Measurements from ENCODE around the gene PML.

The PML gene

DNA sequence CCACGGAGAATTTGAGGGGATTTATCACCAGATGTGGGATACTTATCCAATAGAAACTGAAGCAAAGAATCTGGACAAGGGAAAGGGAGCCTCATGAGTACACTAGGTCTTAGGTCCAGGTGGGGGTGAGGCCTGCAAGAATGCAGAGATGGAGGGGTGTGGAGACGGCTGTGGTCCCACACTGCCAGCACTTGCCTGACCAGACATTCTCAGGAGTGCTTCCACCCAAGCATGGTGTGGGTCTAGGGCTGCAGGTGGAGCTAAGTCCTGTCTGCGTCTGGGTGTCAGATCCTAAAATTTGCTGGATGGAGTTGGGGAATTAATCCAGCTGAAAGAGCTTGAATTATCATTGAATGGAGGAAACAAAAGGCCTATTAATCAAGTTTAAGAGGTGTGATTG is 14.4 kb downstream of the PML start:
- no peak for DNase-seq

DNA sequence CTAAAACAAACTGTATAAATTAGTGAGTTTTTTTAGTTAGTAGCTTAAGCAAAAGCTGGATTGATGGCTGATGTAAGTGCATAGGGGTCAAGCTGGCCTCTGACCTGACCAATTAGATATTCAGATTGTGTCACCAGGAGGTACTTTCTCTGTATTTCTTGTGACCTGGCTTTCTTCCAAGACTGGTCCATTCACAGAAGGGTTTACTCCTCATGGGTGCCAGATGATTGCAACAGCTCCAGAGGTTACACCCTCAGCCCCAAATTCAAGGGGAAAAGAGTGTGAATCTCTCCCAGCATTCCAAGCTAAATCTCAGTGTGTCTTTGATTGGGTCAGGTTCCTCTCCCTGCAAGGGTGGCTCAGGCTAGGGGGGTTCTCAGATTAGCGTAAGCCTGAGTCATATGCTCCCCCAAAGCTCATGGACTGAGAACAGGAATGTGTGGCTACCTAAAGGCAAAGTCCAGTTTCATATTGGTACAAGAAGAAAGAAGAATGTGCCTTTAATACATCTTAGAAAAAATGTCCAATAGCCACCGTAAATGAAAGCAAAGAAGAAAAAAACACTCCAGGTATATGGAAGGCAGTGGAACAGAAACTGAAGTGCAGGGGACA is 16.5 kb downstream of the PML start:
- no peak for DNase-seq

DNA sequence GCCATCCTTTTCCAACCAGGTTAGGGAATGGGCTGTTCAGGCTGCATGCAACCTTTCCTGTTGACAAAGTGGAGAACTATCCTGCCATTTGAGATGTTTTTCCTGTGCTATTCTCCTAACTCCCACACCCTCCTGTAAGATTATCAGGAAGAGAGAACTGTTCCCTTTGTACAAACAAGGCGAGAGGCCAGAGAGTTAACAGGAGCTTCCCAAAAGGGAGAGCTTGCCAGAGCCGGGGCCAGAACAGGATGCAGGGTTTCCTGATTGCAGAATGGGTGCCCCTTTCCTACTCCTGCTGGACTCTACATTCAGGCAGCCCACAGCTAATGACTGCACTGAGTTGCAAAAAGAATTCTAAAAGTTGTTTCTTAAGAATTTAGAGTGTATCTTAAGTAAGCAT is 17.1 kb downstream of the PML start:
- DNase-seq, result no peak

DNA sequence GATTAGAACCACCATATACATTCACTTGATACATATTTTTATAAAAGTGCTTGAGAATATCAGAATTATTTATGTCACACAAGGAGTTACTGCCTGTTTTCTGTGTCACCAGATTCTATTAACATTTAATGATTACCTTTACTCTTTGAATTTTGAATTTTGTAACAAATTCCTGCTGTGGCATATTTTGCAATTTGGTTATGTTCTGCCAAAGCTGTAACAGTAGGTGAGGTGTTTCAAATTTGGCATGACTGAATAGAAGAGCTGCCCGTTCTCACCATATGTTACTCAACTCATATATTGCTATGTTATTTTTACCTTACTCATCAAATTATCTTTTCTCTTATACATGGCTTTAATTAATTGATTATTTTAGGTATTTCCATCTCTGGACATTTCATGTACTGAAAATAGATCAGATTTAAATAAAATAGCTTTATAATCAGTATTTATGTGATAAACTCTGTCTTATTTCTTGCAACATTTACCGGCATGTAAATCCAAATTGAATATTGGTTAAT is 18.9 kb downstream of the PML start:
- no peak for DNase-seq

DNA sequence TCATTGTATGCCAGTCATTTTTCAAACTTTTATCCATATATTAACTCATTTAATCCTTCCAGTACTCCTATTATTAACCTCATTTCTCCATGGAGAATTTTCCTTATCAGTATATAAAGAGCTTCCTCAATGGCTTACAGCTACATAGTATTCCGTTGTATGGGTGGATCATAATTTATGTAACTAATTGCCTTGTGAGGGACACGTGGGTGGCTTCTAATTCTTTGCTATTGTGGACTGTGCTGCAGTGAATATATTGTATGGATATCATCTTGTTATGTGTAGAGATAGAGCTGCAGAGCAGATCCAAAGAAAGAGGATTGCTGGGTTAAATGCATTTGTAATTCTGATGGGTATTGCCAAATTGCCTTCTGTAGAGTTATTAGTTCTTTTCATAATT is 25.2 kb downstream of the PML start:
- no peak for DNase-seq

DNA sequence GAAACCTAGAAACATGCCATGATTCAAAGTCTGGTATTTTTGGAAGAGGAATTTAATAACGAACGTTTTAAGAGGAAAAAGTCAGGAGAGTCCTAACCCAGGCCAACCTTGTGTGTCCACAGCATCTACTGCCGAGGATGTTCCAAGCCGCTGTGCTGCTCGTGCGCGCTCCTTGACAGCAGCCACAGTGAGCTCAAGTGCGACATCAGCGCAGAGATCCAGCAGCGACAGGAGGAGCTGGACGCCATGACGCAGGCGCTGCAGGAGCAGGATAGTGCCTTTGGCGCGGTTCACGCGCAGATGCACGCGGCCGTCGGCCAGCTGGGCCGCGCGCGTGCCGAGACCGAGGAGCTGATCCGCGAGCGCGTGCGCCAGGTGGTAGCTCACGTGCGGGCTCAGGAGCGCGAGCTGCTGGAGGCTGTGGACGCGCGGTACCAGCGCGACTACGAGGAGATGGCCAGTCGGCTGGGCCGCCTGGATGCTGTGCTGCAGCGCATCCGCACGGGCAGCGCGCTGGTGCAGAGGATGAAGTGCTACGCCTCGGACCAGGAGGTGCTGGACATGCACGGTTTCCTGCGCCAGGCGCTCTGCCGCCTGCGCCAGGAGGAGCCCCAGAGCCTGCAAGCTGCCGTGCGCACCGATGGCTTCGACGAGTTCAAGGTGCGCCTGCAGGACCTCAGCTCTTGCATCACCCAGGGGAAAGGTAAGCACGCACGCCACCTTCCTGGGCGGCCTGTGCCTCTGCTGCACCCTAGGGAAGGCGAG is 28.4 kb downstream of the PML start:
- no peak for DNase-seq

DNA sequence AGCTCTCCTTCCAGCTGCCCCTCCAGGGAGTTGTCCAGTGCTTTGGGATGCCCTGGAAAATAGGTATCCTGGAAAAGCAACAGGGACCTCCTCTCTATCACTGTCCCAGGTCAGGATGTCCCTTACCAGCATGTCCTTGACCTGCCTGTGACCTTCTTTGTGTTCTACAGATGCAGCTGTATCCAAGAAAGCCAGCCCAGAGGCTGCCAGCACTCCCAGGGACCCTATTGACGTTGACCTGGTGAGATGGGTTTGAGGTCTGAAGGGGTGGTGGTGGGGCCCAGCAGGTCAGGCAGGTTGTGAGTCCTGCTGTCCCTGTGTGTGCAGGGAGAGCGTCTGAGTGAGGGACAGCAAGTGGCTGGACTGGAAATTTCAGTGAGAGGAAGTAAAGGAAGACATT is 30.2 kb downstream of the PML start:
- no peak for DNase-seq

DNA sequence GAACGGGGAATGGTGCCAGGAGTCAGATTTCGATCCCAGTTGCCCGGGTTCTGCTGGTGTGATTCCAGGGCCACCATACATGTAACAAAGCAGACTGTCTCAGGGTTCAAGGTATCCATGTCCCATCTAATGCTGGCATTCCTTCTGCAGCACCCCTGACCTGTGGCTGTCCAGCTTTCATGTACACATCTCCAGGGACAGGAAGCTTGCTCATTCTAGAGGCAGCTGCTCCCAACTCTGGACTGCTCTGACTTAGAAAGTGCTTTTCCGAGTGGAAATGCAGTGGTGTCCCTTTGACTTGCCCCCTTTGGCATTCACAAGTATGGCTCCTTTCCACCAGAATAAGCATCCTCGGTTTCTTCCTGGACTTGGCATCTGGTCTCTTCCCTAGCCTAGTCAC is 30.9 kb downstream of the PML start:
- no peak for DNase-seq

DNA sequence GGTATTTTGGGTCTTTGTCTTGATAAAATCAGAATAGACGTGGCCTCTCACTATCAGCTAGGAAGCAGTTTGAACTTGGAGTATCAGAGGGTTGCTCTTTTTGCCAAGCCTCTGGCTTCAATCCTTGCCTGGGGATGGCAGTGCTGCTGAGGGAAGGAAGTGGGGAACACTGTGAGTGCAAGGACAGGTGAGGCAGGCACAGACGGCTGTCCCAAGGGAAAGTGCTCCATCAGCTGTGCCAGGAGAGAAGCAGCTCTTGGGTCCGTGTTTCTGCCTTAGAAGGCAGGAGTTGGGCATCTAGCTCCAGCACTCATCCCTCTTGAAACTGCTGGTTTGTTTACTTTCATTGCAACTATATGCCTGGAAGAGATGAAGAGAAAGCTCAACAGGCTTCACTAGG is 33.2 kb downstream of the PML start:
- no peak for DNase-seq

DNA sequence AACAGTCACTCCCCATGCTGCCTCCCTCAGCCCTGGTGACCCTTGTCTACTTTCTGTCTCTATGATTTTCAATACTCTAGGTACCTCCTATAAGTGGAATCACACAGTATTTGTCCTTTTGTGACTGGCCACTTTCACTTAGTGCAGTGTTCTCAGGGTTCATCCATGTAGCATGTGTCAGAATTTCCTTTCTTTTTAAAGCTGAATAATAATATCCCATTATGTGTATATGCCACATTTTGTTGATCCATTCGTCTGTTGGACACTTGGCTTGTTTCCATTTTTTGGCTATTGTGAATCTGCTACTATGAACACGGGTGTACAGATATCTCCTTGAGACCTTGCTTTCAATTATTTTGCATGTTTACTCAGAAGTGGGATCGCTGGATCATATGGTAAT is 34.1 kb downstream of the PML start:
- DNase-seq, result no peak

DNA sequence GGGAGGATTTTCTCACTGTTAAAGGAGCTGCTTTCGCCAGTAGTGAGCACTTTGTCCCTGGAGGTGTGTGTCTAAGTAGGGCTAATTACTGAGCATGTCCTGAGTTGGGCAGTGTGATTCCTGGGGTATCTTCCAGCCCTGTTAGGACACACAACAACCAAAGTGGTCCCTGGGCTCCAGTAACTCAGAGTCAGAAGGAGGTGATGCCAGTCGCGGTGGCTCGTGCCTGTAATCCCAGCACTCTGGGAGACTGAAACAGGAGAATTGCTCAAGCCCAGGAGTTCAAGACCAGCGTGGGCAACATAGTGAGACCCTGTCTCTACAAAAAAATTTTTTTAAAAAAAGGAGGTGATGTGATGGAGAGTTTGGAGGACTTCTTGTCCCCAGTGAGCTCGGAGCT is 37.5 kb downstream of the PML start:
- no peak for DNase-seq

DNA sequence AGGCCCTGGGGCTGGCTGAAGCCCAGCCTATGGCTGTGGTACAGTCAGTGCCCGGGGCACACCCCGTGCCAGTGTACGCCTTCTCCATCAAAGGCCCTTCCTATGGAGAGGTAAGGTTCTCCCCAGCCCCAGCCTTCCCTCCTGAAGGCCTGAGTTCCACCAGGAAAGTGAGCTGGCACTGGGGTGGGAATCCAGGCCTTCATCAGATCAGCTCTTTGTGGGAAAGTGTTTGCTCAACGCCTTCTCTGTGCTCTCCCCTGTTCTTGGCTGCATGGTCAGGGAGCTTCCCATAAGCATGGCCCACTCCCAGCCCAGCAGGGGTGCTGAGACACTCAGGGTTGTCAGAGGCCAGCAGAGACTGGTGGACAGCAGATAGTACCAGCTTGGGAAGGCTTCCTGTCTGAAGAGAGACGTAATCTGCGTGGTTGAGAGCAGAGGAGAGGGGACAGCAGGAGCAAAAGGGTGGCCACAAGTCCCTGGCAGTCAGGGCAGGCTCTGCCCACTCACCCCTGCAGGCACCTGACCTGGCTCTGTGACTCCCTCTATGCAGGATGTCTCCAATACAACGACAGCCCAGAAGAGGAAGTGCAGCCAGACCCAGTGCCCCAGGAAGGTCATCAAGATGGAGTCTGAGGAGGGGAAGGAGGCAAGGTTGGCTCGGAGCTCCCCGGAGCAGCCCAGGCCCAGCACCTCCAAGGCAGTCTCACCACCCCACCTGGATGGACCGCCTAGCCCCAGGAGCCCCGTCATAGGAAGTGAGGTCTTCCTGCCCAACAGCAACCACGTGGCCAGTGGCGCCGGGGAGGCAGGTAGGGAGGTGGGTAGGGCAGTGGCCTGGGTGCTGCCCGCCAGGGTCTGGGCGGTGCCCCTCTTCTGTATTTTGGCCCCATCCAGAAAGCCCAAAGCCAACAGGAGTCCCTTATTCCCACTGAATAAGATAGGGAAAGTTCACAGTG is 38.4 kb downstream of the PML start:
- DNase-seq, result no peak

DNA sequence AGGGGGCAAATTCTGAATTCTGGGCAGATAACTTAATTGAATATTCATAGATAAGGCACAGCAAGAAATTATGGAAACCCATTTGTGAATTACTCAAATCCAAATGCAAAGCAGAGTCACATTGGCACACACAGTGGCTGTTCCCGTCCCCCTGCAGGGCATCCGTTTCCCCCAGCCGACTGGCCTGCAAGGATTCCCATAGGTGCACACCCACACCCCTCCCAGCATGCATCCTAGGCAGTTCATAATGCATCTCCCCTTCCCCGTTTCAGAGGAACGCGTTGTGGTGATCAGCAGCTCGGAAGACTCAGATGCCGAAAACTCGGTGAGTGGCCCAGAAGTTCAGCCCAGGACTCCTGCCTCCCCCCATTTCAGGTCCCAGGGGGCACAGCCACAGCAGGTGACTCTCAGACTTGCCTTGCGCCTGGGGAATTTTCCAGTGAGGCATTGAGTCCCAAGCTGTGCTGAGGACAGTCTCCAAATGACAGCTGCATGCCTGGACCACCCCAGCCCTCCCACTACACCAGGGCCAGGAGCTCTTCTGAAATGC is 39.8 kb downstream of the PML start:
- no peak for DNase-seq

DNA sequence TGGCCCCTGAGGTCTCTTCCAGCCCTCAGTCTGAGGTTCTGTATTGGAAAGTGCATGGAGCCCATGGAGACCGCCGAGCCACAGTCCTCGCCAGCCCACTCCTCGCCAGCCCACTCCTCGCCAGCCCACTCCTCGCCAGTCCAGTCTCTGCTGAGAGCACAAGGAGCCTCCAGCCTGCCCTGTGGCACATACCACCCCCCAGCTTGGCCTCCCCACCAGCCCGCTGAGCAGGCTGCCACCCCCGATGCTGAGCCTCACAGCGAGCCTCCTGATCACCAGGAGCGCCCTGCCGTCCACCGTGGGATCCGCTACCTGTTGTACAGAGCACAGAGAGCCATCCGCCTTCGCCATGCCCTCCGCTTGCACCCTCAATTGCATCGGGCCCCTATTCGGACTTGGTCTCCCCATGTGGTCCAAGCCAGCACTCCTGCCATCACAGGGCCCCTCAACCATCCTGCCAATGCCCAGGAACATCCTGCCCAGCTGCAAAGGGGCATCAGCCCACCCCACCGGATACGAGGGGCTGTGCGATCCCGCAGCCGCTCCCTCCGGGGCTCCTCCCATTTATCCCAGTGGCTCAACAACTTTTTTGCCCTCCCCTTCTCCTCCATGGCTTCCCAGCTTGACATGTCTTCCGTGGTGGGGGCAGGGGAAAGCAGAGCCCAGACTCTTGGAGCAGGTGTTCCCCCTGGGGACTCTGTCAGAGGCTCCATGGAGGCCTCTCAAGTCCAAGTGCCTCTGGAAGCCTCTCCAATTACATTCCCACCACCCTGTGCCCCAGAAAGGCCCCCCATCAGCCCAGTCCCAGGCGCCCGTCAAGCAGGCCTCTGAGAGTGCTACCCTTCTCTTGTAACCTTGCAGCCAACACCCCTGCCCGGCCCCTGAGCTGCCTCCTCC is 40.9 kb downstream of the PML start:
- DNase-seq, result no peak

DNA sequence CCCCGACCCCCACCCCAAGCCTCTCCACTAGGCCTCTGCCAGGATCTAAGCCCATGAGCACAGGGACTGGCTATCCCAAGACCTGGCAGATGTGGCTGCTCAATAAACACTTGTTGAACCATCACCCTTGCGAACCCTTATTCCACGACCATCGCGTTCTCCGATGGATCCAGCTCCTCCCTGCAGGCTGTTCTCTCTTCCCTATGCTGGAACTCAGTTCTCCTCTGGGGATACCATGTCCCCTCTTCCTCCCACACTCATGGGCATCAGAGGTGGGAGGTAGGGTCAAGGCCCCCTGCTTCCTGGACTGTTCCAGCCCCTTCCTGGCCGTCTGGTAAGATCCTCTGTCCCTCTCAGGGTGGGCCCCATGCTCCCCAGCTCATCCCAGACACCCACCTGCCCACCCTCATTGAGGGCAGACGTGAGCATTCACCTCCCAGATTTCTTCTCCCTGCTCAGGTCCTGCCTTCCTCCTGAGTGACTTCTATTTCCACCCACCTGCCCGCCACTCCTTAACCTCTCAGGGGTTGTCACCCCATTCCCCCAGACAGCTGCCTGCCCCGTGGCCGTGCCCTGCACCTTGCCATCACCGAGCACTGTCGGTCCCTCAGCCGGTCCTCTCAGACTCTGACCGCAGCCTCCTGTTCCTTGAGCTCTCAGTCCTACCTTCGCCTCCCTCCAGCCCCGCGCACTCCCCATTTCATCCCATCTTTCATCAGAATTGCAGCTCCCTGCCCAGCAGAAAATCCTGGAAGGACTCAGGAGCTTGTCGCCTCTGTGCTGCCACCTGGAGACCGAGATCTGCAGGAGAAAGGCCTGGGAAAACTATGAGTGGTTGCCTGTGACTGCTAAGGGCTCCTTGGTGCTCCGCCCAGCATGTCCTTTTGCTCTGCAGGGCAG is 42.0 kb downstream of the PML start:
- DNase-seq, result peak; percentile 46

DNA sequence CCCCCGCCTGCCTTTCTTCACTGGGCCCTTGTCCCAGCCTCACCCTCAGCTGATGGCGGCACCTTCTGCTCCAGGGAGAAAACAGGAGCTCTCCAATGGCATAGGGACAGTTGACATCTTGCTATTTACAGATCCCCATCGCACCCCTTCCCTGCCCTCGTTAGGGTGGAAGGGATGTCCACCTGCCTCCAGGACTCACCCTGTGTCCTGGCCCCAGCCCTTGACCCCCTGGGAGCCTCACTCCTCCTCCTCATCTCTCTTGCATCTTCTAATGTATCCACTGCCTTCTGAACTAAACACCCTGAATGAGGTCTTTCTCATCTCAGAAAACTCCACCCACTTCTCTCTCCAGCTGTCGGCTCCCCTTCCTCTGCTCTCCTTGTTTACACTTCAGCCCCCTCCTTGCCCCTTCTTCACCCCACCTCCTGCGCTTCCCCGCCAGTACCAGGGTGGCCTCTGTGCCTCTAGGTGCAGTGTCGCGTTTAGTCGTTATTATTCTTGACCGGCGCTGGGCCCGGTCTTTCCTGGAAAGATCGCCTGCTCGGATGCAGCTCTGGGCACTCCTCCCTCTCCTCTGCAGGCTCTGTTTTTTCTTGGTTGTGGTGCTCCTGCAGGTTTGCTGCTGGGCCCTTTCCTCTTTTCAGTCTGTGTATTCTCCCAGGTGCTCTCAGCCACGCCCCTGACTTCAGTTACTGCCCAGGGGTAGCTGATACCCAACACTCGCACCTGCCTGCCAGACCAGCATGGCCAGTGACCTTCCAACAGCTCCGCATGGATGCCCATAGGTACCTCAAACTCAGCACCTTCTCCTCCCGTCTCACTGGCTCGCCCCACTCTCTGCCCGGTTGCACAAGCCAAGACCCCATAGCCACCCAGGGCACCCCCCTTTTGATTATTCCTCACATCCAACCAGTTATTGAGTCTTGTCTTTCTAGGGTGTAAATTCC is 42.9 kb downstream of the PML start:
- peak; percentile 22 for DNase-seq

DNA sequence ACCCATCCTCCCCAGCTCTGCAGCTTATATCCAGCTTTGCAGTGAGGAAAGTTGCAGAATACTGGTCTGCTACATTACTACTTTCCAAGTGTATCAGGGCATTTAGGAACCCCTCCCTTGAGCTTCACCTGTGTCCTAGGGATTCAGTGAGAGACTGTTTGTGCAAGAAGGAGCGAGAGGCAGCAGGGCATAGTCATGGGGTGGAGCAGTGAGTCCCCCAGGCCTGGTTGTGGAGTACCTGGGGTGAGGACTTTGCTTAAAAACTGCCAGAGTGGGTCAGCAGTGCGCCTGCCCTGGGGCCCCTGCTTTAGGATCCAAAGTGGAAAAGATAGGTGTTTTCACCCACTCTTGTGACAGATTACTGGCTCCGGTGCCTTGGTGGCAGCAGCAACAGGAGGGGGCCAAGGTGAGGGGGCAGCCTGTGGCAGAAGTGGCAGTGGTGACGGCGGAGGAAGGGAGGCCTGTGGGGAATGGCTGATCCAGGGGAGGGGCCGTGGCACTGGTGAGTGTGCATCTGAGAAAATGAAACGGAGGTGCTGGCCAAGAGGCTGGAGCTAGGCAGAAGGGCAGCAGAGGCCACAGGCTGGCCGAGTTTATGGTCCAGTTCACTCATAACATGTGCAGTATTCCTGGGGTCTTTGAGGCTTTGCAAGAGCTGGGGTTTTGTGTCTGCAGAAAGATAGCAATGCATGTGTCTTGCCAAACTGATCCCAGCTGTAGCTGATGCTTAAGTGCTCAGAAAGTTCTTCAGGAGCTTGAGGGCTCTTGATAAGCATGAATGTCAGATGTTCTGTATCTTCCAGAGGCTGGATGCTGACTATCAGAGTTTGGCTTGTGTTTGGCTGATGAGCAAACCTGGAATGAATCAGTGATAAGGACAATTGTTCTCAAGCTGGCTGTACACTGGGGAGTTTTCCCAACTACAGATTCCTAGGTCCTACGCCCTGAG is 44.5 kb downstream of the PML start:
- no peak for DNase-seq

DNA sequence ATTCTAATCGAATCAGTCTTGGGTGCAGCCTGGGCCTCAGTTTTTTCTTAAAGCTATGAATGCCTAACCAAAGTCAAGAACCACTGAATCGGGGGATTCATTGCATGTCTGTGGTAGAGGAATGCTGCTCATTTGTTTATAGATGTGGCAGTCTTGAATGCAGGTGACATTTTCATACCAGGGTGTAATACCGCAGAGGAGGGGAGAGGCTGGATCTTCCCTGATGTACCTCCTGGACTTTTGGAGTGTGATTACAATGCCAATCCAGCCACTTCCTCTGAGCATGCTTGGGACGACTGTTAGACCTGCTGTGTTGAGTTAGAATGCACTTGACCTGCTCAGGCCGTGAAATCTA is 45.1 kb downstream of the PML start:
- DNase-seq, result no peak
